PC-3 (cell line): ENCODE data around the gene MET. TPM values are rescaled to one million over a fixed set of nuclear protein-coding genes. Genes with fewer than 3 reads are reported as not detected.

Experiments
- ATAC-seq: fragments of 200-7000 bp; cut with Tn5 transposase; 2 replicates; pipeline ENCODE4 v1.9.1; 2020; ENCODE audit warnings: mild to moderate bottlenecking, moderate library complexity
- BruUV-seq: library from RNA; stranded (reverse); fragments of 400-500 nt; replicated peaks from 2 replicates; lab custom pipeline; 2021; lab: Mats Ljungman, UMichigan
- CTCF ChIA-PET: fragments of 300-600 bp; sonication (Branson Sonifier 250); formaldehyde crosslinking; loops from one replicate; lab custom pipeline; 2022; ENCODE audit warnings: antibody characterized with exemption; lab: Charles Lee
- POLR2A ChIA-PET: fragments of 300-600 bp; sonication (Branson Sonifier 250); formaldehyde crosslinking; loops from one replicate; lab custom pipeline; 2022; ENCODE audit warnings: antibody characterized with exemption; ENCODE audit not compliant: unreplicated experiment; lab: Charles Lee
- DNase-seq: peaks from one replicate; pipeline ENCODE4 v3.0.0-alpha.2; 2015
- H2AFZ ChIP-seq: fragments of 300-600 bp; sonication (generic); 2 replicates; pipeline ENCODE4 v1.6.0; 2016; ENCODE audit warnings: antibody characterized with exemption, low read length
- H3F3A ChIP-seq: fragments of 300-600 bp; sonication (generic); one replicate; pipeline ENCODE4 v1.6.0; 2017; ENCODE audit warnings: antibody characterized with exemption, low read length, control low read depth, mild to moderate bottlenecking; ENCODE audit not compliant: unreplicated experiment
- H3K27ac ChIP-seq: fragments of 300-600 bp; sonication (generic); 2 replicates; pipeline ENCODE4 v1.5.1; 2016; ENCODE audit warnings: mild to moderate bottlenecking, low read length
- H3K27me3 ChIP-seq: fragments of 300-600 bp; sonication (generic); 2 replicates; pipeline ENCODE4 v1.6.1; 2016; ENCODE audit warnings: low read length, mixed read lengths
- H3K36me3 ChIP-seq: fragments of 300-600 bp; sonication (generic); 2 replicates; pipeline ENCODE4 v1.6.1; 2016; ENCODE audit warnings: low read depth, mixed run types, low read length, mixed read lengths
- H3K4me1 ChIP-seq: fragments of 300-600 bp; sonication (generic); 2 replicates; pipeline ENCODE4 v1.5.1; 2016; ENCODE audit warnings: low read length; ENCODE audit not compliant: insufficient read depth
- H3K4me2 ChIP-seq: fragments of 300-600 bp; sonication (generic); 2 replicates; pipeline ENCODE4 v1.6.0; 2016; ENCODE audit warnings: low read length
- H3K4me3 ChIP-seq: fragments of 300-600 bp; sonication (generic); 2 replicates; pipeline ENCODE4 v1.5.1; 2016; ENCODE audit warnings: mild to moderate bottlenecking, low read length, mixed read lengths
- H3K79me2 ChIP-seq: fragments of 300-600 bp; sonication (generic); 2 replicates; pipeline ENCODE4 v1.6.1; 2017; ENCODE audit warnings: low read length, mixed read lengths
- H3K9ac ChIP-seq: fragments of 300-600 bp; sonication (generic); 2 replicates; pipeline ENCODE4 v1.6.0; 2016; ENCODE audit warnings: mild to moderate bottlenecking, low read length
- H3K9me2 ChIP-seq: fragments of 300-600 bp; sonication (generic); replicated peaks from 2 replicates; pipeline ENCODE4 v1.6.1; 2016; ENCODE audit warnings: mixed run types, low read length, mixed read lengths
- H3K9me3 ChIP-seq: fragments of 300-600 bp; sonication (generic); 2 replicates; pipeline ENCODE4 v1.6.1; 2016; ENCODE audit warnings: low read length, mixed read lengths
- H4K20me1 ChIP-seq: fragments of 300-600 bp; sonication (generic); 2 replicates; pipeline ENCODE4 v1.6.1; 2016; ENCODE audit warnings: low read length, mixed read lengths
- CTCF ChIP-seq: fragments of 300-600 bp; sonication (generic); conservative IDR thresholded peaks from 2 replicates; pipeline ENCODE4 v1.5.1; 2017; ENCODE audit warnings: antibody characterized with exemption, low read depth, mild to moderate bottlenecking, low read length
- EZH2 ChIP-seq: fragments of 300-600 bp; sonication (generic); IDR thresholded peaks from one replicate; pipeline ENCODE4 v1.6.1; 2017; ENCODE audit warnings: antibody characterized with exemption, mild to moderate bottlenecking, low read length; ENCODE audit not compliant: unreplicated experiment
- EZH2phosphoT487 ChIP-seq: fragments of 300-600 bp; sonication (generic); IDR thresholded peaks from 2 replicates; pipeline ENCODE4 v1.6.1; 2018; ENCODE audit warnings: mild to moderate bottlenecking, antibody characterized with exemption, low read length, borderline replicate concordance
- intact Hi-C: fragments of 100-400 bp; cut with micrococcal nuclease; formaldehyde crosslinking; loops from 2 replicates; pipeline ENCODE4 v1.9.0; 2023
- total RNA-seq: library from RNA; depleted of rRNA; stranded (reverse); fragments of >200 nt; gene quantifications from 2 replicates; pipeline ENCODE4 v1.2.3, GENCODE V29; 2014

The MET gene
- total RNA-seq, 1 experiment from 2014 or later = 118 TPM

GRCh38 chr7:116733924-116734580, 62.1 kb downstream of the MET start:
- Histone ChIP-seq H4K20me1 (peaks cover 16% of the 10 kb centered on the region), H3K4me3 (no peak overlapping the region), H3K27ac (no peak overlapping the region), H3K4me2 (no peak overlapping the region), H3K79me2 (peaks cover 60% of the 10 kb centered on the region), H3K9me2 (no peaks in the 10 kb centered on the region), H3K9me3 (no peaks in the 10 kb centered on the region), H3K4me1 (peaks cover 18% of the 10 kb centered on the region), H2AFZ (no peak overlapping the region), H3K36me3 (peaks cover 57% of the 10 kb centered on the region), H3F3A (peaks cover 3% of the 10 kb centered on the region), H3K27me3 (no peaks in the 10 kb centered on the region), H3K9ac (no peak overlapping the region)
- ChIA-PET POLR2A (no interaction called here), CTCF (no interaction called here)
- DNase-seq (no peak), ATAC-seq (no peak)
- no peak for TF ChIP-seq EZH2phosphoT487
- no peak for TF ChIP-seq CTCF
- no peak for TF ChIP-seq EZH2
- BruUV-seq = no TSS peak
- intact Hi-C loops = no loop called here

- H3F3A ChIP-seq = peaks cover 3% of the 10 kb centered on the region
- H4K20me1 ChIP-seq = peaks cover 14% of the 10 kb centered on the region
- no peaks in the 10 kb centered on the region for H3K9me3 ChIP-seq
- DNase-seq (no peak), ATAC-seq (no peak)
- peaks cover 54% of the 10 kb centered on the region for H3K79me2 ChIP-seq
- intact Hi-C loops = no loop called here
- H3K4me3 ChIP-seq = no peak overlapping the region
- no peaks in the 10 kb centered on the region for H3K9me2 ChIP-seq
- no peak overlapping the region for H3K9ac ChIP-seq
- ChIA-PET CTCF (no interaction called here), POLR2A (no interaction called here)
- no peak for TF ChIP-seq EZH2phosphoT487
- TF ChIP-seq CTCF = no peak
- TF ChIP-seq EZH2 = no peak
- peaks cover 15% of the 10 kb centered on the region for H3K4me1 ChIP-seq
- BruUV-seq = no TSS peak
- H2AFZ ChIP-seq = no peak overlapping the region
- H3K27me3 ChIP-seq = no peaks in the 10 kb centered on the region
- no peak overlapping the region for H3K4me2 ChIP-seq
- no peak overlapping the region for H3K27ac ChIP-seq
- H3K36me3 ChIP-seq = peaks cover 61% of the 10 kb centered on the region
These were observed 62.7 kb downstream of the MET start for GRCh38 chr7:116734710-116735109.

GRCh38 chr7:116736927-116737715, 65.1 kb downstream of the MET start:
- TF ChIP-seq EZH2phosphoT487 = no peak
- no peak for TF ChIP-seq EZH2
- no peak for TF ChIP-seq CTCF
- no peaks in the 10 kb centered on the region for H3K9me2 ChIP-seq
- no peak overlapping the region for H3K27ac ChIP-seq
- H3K9me3 ChIP-seq = no peaks in the 10 kb centered on the region
- no TSS peak for BruUV-seq
- H3K27me3 ChIP-seq = no peaks in the 10 kb centered on the region
- no peak overlapping the region for H3K4me2 ChIP-seq
- no peaks in the 10 kb centered on the region; the same call in 1 of the 2 replicates for H4K20me1 ChIP-seq
- DNase-seq (no peak), ATAC-seq (no peak)
- H3K36me3 ChIP-seq = peaks cover 72% of the 10 kb centered on the region
- H3K79me2 ChIP-seq = peaks cover 36% of the 10 kb centered on the region
- ChIA-PET POLR2A (no interaction called here), CTCF (no interaction called here)
- H3K9ac ChIP-seq = no peak overlapping the region
- intact Hi-C loops = no loop called here
- peaks cover 10% of the 10 kb centered on the region; the same call in 1 of the 2 replicates for H3K4me1 ChIP-seq
- H3F3A ChIP-seq = no peaks in the 10 kb centered on the region
- H2AFZ ChIP-seq = no peak overlapping the region
- no peak overlapping the region for H3K4me3 ChIP-seq
